Measurements from ENCODE around the gene TNNI3K. TPM values are rescaled to one million over a fixed set of nuclear protein-coding genes. Genes with fewer than 3 reads are reported as not detected.

TNNI3K gene
- polyA plus RNA-seq, 1 donor, result 2.6 TPM

GRCh38 chr1:74280642-74281396 lies 45.6 kb downstream of the TNNI3K start:
- DNase-seq, result no peak

- DNase-seq, result no peak
These were observed 51.2 kb downstream of the TNNI3K start for GRCh38 chr1:74286414-74286813.

- no peak for DNase-seq
These were observed 79.3 kb downstream of the TNNI3K start for GRCh38 chr1:74314438-74314837.

- no peak for DNase-seq
These were observed 81.1 kb downstream of the TNNI3K start for GRCh38 chr1:74316302-74316701.

- no peak for DNase-seq
These were observed 82.5 kb downstream of the TNNI3K start for GRCh38 chr1:74317663-74318062.

GRCh38 chr1:74323937-74324473 lies 88.8 kb downstream of the TNNI3K start:
- no peak for DNase-seq

- no peak for DNase-seq
These were observed 89.7 kb downstream of the TNNI3K start for GRCh38 chr1:74324684-74325448.

- no peak for DNase-seq
These were observed 93.7 kb downstream of the TNNI3K start for GRCh38 chr1:74328851-74329250.

- DNase-seq, result no peak
These were observed 98.1 kb downstream of the TNNI3K start for GRCh38 chr1:74333244-74333643.

GRCh38 chr1:74334147-74334546 lies 99.0 kb downstream of the TNNI3K start:
- no peak for DNase-seq

- DNase-seq, result no peak
These were observed 105.5 kb downstream of the TNNI3K start for GRCh38 chr1:74340656-74341055.

GRCh38 chr1:74341702-74342339 lies 106.6 kb downstream of the TNNI3K start:
- no peak for DNase-seq

- DNase-seq, result peak; percentile 70
These were observed 108.0 kb downstream of the TNNI3K start for GRCh38 chr1:74343216-74343615.

- no peak for DNase-seq
These were observed 109.2 kb downstream of the TNNI3K start for GRCh38 chr1:74344387-74344786.

- DNase-seq, result no peak
These were observed 121.3 kb downstream of the TNNI3K start for GRCh38 chr1:74356493-74356892.

- no peak for DNase-seq
These were observed 122.0 kb downstream of the TNNI3K start for GRCh38 chr1:74357150-74357549.

- no peak for DNase-seq
These were observed 122.6 kb downstream of the TNNI3K start for GRCh38 chr1:74357756-74358155.

GRCh38 chr1:74362691-74363090 lies 127.5 kb downstream of the TNNI3K start:
- DNase-seq, result no peak

GRCh38 chr1:74363220-74363619 lies 128.0 kb downstream of the TNNI3K start:
- DNase-seq, result no peak

- no peak for DNase-seq
These were observed 132.1 kb downstream of the TNNI3K start for GRCh38 chr1:74367175-74367813.

- DNase-seq, result no peak
These were observed 133.1 kb downstream of the TNNI3K start for GRCh38 chr1:74368335-74368734.

- DNase-seq, result no peak
These were observed 140.2 kb downstream of the TNNI3K start for GRCh38 chr1:74375376-74375775.
